Panc1 (cell line): ENCODE results near the gene BRD3. TPM values are rescaled to one million over a fixed set of nuclear protein-coding genes. Genes with fewer than 3 reads are reported as not detected.

Experiments used
- ATAC-seq: fragments of 200-7000 bp; cut with Tn5 transposase; 2 replicates; pipeline ENCODE4 v1.9.1; 2020; ENCODE audit warnings: mild to moderate bottlenecking, moderate library complexity
- BruUV-seq: library from RNA; stranded (reverse); fragments of 400-500 nt; replicated peaks from 2 replicates; lab custom pipeline; 2021; lab: Mats Ljungman, UMichigan
- CTCF ChIA-PET: fragments of 300-600 bp; sonication (Branson Sonifier 250); formaldehyde crosslinking; loops from one replicate; lab custom pipeline; 2022; ENCODE audit warnings: antibody characterized with exemption; lab: Charles Lee
- POLR2A ChIA-PET: fragments of 300-600 bp; sonication (Branson Sonifier 250); formaldehyde crosslinking; loops from one replicate; lab custom pipeline; 2022; ENCODE audit warnings: antibody characterized with exemption; lab: Charles Lee
- DNase-seq: peaks from one replicate; pipeline ENCODE4 v3.0.0-alpha.2; 2010; ENCODE audit warnings: low read depth, low spot score
- H3K27ac ChIP-seq: 2 replicates; pipeline ENCODE4 v1.5.1; 2011; ENCODE audit warnings: mild to moderate bottlenecking, low read length, inconsistent platforms
- H3K27me3 ChIP-seq: fragments of 200-500 bp; sonication (Bioruptor generic); 2 replicates; pipeline ENCODE4 v1.6.0; 2014; ENCODE audit warnings: low read length, inconsistent platforms; ENCODE audit not compliant: control insufficient read depth, insufficient read depth
- H3K36me3 ChIP-seq: fragments of 200-500 bp; sonication (Bioruptor generic); 2 replicates; pipeline ENCODE4 v1.5.1; 2014; ENCODE audit warnings: inconsistent platforms, mild to moderate bottlenecking, low read length, moderate library complexity; ENCODE audit not compliant: control insufficient read depth, insufficient read depth
- H3K4me1 ChIP-seq: 2 replicates; pipeline ENCODE4 v1.5.1; 2011; ENCODE audit warnings: inconsistent platforms, mild to moderate bottlenecking, low read length, moderate library complexity; ENCODE audit not compliant: control insufficient read depth, insufficient read depth
- H3K4me3 ChIP-seq, 2 experiments: 2 replicates each; pipeline ENCODE4 v1.5.1; 2011 to 2012; ENCODE audit warnings: low read depth in 2 of 2, low read length in 2 of 2, mild to moderate bottlenecking in 2 of 2, inconsistent platforms in 1 of 2, moderate library complexity in 1 of 2
- H3K9me3 ChIP-seq: fragments of 200-500 bp; sonication (Bioruptor generic); 2 replicates; pipeline ENCODE4 v1.5.1; 2014; ENCODE audit warnings: low read depth, mild to moderate bottlenecking, inconsistent platforms, low read length, moderate library complexity; ENCODE audit not compliant: control insufficient read depth, insufficient read depth
- CTCF ChIP-seq: fragments of 450-650 bp; IDR thresholded peaks from 2 replicates; pipeline ENCODE4 v1.5.1; 2017; ENCODE audit warnings: mild to moderate bottlenecking
- POLR2AphosphoS5 ChIP-seq: IDR thresholded peaks from 2 replicates; pipeline ENCODE4 v1.6.1; 2012; ENCODE audit warnings: mild to moderate bottlenecking, low read depth, low read length, moderate library complexity
- REST ChIP-seq, 2 experiments: IDR thresholded peaks; 2 replicates each; pipeline ENCODE4 v1.6.1; 2011 to 2012; ENCODE audit warnings: low read depth in 2 of 2, control low read depth in 1 of 2, low read length in 1 of 2, mild to moderate bottlenecking in 1 of 2, moderate library complexity in 1 of 2; ENCODE audit not compliant: insufficient read depth in 1 of 2
- SIN3A ChIP-seq: IDR thresholded peaks from 2 replicates; pipeline ENCODE4 v1.6.1; 2012; ENCODE audit warnings: low read depth, mild to moderate bottlenecking, low read length, moderate library complexity, borderline replicate concordance; ENCODE audit not compliant: insufficient read depth
- TCF7L2 ChIP-seq: IDR thresholded peaks from 2 replicates; pipeline ENCODE4 v1.6.1; 2011; ENCODE audit warnings: mild to moderate bottlenecking, low read depth, low read length, inconsistent platforms
- in situ Hi-C: cut with HindIII; loops from 2 replicates; pipeline ENCODE4 v1.10.0; 2016; ENCODE audit warnings: low sequenced_read_pairs, low pct_unique_long_range_greater_than_20kb
- intact Hi-C: fragments of 100-400 bp; cut with micrococcal nuclease; formaldehyde crosslinking; loops from one replicate; pipeline ENCODE4 v1.10.0; 2022; ENCODE audit not compliant: unreplicated experiment
- total RNA-seq: library from RNA; stranded (reverse); gene quantifications from one replicate; pipeline ENCODE4 v1.2.1, GENCODE V29; 2021; ENCODE audit not compliant: unreplicated experiment

The BRD3 gene
- total RNA-seq, 1 experiment from 2014 or later, result 27.6 TPM

GRCh38 chr9:134066526-134066912 is 1.3 kb downstream of the BRD3 start:
- Histone ChIP-seq H3K36me3 (no peaks in the 10 kb centered on the region; the same call in 1 of the 2 replicates), H3K9me3 (no peaks in the 10 kb centered on the region), H3K4me3 (peak overlapping the region; percentile 59 to 74), H3K27ac (peak overlapping the region; percentile 75), H3K4me1 (no peaks in the 10 kb centered on the region; the same call in 1 of the 2 replicates), H3K27me3 (no peaks in the 10 kb centered on the region)
- BruUV-seq, result no TSS peak
- no peak for ATAC-seq
- ChIA-PET CTCF (interaction anchor here (0.6 kb wide), 1 partner anchor 1489 kb away, joined by 3 read pairs; no protein-coding TSS in a partner anchor), POLR2A (no interaction called here)
- in situ Hi-C loops, result no loop called here
- TF ChIP-seq CTCF, result no peak
- no peak for TF ChIP-seq REST (IDR thresholded peaks at IDR 0.05; ENCODE audit: insufficient read depth in 1 of 2, low read depth in 2 of 2, low read length in 1 of 2)
- no peak for TF ChIP-seq TCF7L2
- no peak for TF ChIP-seq SIN3A
- TF ChIP-seq POLR2AphosphoS5, result no peak
- DNase-seq, result no peak
- intact Hi-C loops, result no loop called here

- in situ Hi-C loops (no loop called here), intact Hi-C loops (no loop called here)
- BruUV-seq, result TSS peak; percentile 89
- H3K4me1 ChIP-seq, result no peaks in the 10 kb centered on the region; the same call in 1 of the 2 replicates
- TF ChIP-seq TCF7L2 (no peak), CTCF (no peak), POLR2AphosphoS5 (no peak), SIN3A (no peak), REST (IDR thresholded peaks at IDR 0.05; ENCODE audit: insufficient read depth in 1 of 2, low read depth in 2 of 2, low read length in 1 of 2) (no peak)
- ATAC-seq (no peak), DNase-seq (no peak)
- H3K27me3 ChIP-seq, result no peaks in the 10 kb centered on the region
- no peaks in the 10 kb centered on the region; the same call in 1 of the 2 replicates for H3K36me3 ChIP-seq
- ChIA-PET CTCF (interaction anchor here (0.6 kb wide), 2 partner anchors 41 to 1488 kb away, joined by 3 to 9 read pairs; no protein-coding TSS in a partner anchor), POLR2A (no interaction called here)
- H3K4me3 ChIP-seq, result peak overlapping the region; percentile 59 to 74
- peak overlapping the region; percentile 75 for H3K27ac ChIP-seq
- no peaks in the 10 kb centered on the region for H3K9me3 ChIP-seq
These were observed 2.0 kb downstream of the BRD3 start for GRCh38 chr9:134065612-134066419.
